Stimulated activated CD4-positive, alpha-beta T cell treated with anti-CD3 and anti-CD28 coated beads, Interleukin-2, amount 100 ng/mL, for 48 hours (primary cell): ENCODE data around the gene TFAP2A.

ENCODE experiments used
- DNase-seq, 2 donors: peaks; one replicate each; pipeline ENCODE4 v3.0.0-alpha.2; 2020

TFAP2A gene

DNA sequence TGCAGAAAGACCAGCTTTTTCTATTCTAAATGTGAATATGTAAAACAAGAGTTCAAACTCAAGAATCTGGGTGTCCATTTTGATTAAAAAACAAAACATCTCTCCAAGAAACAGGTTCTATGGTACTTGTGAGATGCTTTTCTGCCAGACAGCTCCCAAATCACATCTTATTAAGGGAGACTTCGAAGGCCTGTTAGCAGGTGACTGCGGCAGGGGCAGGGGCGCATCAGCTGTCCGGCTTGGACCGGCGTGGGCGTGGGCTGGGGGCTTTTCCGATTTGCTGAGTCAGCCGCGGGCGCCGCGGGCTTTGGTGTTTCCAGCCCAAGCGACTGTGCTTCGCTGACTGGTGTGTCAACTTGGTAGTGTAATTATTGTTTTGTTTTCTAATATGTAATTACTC, 32.6 kb downstream of the TFAP2A start:
- no peak for DNase-seq

DNA sequence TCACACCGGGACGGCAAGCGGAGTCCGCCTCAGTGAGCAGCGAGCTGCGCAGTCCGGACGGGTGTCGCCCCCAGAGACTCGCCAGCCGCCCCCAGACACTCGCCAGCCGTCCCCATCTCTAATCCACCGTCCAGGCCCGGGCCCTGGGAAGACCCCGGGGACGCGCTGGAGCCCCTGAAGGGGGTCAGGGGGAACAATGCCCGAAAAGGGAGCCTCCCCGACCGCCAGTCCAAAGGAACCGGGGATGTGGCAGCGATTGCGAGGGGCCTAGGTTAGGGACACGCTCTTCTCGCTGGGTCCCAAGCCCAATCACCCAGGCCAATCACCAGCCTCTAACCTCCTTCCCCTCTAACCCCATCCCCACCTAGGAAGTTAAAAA, 33.1 kb downstream of the TFAP2A start:
- DNase-seq, result no peak

DNA sequence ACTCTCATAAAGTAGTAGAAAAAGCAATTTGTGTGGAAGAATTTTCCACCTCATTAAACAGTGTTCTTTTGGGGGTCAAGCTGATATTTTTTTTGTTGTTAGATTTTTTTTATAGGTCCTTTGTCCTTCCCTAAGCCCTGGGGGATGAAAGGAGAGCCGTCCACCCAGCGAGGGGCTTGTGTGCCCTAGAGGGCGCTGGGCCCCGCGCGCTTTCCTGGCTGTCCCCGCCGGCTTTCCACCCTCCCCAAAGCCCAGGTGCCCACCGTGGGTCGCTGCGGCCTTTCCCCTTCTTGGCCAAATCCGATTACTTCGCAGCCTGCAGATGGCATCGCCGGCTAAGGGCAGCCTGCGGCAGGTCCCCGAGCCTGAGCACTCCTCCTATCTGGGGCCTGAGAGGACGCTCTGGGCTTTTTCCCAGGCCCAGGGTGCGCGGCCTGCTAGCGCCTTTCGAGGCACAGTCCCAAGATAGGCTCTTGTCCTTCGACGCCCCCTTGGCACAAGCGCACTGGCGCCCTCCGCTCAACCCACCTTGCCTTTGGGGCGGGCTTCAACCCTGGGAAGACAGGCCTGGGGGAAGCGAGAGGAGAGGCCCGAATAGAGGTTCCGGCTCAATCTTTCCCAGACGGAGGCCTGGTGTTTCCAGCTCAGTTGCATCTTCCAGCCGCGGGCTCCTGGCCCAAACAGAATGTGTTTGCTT, 33.6 kb downstream of the TFAP2A start:
- DNase-seq, result no peak

DNA sequence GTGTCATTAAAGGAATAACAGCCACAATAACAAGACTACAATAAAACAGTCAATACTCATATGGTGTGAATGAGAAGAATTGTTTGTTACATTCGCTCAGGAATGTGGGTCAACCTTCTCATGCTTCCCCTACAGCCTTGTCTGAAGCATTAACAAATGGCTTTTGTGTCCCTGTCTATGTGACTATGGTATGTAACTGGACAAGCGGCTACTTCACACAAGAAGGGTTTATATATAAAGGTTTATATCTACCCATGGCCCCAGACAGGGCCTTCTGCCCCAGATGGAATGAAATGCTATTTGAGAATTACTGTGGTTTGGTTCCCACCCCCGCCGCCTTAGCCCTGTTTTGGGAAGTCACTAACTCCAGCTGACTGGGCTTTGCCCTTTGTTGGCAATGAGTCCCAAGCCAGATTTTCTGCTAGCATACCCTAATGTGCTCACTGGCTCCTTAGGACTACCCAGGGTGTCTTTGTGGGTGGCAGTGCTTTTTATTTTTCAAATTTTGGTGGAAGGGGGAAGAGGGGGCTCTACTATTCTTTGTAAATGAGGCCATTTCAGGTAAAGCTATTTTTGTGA, 39.4 kb downstream of the TFAP2A start:
- no peak for DNase-seq

DNA sequence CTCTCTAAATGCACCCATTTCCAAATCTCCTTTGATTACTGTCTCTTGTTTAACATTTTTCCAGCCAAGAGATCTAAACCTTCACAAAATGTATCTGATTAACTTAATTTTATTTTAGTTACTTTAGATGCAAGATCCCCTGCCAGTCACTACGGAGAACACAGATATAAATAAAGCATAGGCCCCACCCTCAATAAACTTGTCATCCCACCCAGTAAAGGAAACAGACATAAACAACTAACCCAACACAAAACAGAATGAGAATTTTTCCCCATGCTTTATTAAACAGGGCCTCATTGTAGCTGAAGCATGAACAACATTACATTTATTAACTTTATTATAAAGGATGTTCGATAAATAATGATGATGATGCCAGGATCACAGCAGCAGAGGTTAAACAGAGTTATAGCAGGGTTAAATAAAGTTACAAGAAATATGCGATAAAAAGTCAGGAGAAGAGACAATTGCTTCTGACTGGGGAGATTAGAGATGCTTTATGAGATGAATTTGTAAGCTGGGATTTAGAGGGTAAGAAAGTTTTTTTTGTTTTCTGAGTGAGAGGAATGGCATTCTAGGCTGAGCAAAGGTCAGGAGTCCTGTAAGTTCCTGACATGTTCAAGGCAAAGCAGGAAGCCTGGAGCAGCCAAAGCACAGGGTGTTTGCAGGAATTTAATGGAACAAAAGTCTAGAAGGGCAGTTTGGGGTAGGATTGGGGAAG, 41.1 kb downstream of the TFAP2A start:
- DNase-seq, result no peak

DNA sequence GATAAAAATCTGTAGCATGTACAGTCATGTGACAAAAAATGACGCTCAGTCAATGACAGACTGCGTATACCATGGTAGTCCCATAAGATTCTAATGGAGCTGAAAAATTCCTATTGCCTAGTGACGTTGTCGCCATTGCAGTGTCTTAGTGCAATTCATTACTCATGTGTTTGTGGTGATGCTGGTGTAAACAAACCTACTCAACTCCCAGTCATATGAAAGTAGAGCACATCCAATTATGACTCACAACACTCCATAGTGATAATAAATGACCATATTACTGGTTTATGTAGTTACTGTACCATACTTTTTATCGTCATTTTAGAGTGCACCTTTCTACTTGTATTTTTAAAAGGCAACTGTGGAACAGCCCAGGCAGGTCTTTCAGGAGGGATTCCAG, 45.0 kb downstream of the TFAP2A start:
- no peak for DNase-seq

DNA sequence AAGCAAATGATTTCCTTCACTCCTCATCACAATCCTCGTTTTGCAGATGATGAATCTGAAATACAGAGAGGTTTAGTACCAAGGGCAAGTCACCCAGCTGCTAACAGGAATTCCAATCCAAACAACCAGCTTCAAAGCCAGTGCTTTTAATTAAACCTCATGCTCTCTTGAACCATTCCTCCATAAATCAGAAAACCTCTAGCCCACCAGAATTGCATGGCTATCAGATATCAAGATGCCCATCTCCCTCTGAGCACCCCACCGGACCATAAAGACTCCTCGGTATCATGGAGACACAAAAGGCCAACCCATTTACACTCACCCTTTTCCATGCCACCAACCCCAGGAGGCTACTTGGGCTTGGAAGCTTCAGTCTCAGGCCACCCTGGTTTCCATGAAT, 46.0 kb downstream of the TFAP2A start:
- no peak for DNase-seq

DNA sequence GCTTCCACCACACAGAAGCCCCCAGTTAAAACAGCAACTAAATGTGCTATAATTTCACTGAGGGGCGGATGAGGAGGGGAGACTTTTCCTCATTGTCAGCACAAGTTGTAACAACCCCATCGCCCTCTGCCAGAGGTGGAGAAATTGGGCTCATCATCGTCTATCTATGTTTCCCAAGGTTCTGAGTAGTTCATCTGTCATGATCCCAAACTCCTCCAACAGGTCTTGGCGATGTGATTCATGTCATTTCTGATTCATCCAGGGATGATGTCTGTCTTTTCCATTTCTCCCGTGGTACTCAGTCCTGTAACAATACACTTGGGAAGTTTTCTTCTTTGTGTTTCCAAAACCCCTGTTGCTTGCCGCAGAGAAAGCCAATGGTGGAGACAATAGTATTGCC, 51.0 kb downstream of the TFAP2A start:
- DNase-seq, result no peak

DNA sequence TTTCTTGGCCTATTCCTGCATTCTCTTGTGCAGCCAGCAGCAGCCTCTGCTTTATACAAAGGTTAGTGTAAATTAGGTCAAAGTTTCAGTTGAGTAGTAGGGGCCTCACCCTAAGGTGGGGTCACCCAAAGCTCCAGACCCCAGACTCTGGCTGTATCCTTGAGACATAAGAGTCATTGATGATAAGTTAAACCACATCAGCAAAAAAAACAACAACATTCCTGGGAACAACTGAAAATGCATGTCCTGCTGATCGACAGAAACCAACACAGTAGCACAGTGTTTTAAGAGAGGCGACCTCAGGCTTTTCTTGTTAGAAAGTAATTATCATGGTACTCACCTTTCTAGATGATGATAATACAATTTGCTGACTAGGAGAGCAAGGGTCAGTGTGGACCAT, 52.6 kb downstream of the TFAP2A start:
- no peak for DNase-seq

DNA sequence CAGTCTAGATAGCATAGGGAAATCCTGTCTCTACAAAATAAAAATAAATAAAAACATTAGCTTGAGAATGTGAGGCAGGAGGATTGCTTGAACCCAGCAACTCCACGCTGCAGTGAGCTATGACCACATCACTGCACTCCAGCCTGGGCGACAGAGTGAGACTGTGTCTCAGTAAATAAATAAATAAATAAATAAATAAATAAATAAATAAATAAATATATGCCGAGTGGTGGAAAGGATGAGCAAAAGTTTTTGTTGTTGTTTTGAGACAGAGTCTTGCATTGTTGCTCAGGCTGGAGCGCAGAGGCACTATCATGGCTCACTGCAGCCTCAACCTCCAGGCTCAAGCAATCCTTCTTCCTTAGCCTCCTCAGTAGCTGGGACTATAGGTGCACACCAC, 53.4 kb downstream of the TFAP2A start:
- DNase-seq, result no peak

DNA sequence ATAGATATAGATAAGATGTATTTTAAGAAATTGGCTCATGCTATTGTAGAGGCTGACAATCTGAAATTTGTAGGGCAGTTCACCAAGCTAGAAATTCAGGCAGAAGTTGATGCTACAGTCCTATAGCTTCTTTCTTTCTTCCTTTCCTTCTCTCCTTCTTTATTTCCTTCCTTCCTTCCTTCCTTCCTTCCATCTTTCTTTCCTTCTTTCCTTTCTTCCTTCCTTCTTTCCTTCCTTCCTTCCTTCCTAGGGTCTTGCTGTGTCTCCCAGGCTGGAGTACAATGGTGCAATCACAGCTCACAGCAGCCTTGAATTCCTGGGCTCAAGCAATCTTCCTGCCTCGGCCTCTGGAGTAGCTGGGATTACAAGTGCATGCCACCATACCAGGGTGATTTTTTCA, 55.3 kb downstream of the TFAP2A start:
- DNase-seq, result no peak

DNA sequence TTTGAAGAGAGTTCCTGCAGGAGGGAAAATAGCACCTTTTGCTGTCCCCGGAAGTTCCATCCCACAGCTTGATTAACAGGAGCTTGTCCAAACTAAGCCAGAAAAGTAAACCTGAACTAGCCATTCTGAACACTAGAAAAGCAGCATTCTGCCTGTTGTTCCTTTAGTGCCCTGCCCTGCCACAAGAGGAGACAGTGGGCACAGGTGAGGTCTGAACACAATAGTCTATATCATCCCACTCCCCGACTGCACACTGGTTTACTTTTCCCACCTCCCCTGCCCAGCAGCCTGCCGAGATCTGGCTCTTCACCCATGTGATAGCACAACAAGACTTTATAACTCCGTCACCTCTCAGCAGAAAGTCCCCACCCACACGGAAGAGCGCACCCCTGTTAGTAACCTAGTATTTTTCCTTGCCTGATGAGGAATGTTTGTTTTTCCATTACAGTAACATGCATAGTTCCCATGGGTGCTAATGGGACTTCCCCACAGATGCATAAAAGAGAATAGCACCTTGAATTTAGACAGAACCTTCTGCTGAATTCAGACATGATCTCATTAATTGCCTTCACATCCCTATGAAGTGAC, 59.7 kb downstream of the TFAP2A start:
- DNase-seq, result no peak

DNA sequence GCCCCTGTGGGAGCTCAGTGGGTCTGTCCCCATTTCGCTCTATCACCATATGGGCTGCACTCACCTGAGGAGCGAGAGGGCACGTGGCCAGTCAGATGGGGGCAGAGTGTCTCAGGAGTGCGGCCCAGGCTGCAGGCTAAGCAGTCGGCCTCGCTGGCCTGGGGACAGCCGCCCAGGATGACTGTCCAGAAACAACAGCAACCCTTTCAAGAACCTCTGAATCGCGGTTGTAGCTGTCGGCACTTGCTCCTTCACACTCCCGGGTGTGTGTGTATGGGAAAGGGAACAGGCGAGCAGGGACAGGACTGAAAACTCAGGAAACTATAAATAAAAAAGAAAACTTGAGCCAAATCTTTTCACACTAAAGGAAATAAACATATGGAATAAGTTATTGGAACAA, 63.1 kb downstream of the TFAP2A start:
- DNase-seq, result no peak

DNA sequence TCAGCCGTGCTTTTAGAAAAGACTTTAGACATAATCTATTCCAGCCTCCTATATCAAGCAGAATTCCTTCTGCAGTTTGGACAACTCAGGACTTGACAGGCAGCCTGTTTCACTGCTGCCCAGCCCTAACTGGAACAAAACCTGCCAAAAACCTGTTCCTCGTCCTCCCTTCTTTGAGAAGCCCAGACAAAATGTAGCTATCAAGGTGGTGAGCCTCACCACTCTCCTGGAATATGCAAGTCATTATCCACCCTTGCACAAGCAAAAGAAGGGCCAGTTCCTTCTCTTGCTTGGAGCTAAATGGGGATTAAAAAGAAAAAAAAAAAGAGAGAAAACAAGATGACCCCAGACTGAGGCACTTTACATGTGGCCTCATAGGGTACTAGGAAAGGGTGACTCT, 64.2 kb downstream of the TFAP2A start:
- no peak for DNase-seq

DNA sequence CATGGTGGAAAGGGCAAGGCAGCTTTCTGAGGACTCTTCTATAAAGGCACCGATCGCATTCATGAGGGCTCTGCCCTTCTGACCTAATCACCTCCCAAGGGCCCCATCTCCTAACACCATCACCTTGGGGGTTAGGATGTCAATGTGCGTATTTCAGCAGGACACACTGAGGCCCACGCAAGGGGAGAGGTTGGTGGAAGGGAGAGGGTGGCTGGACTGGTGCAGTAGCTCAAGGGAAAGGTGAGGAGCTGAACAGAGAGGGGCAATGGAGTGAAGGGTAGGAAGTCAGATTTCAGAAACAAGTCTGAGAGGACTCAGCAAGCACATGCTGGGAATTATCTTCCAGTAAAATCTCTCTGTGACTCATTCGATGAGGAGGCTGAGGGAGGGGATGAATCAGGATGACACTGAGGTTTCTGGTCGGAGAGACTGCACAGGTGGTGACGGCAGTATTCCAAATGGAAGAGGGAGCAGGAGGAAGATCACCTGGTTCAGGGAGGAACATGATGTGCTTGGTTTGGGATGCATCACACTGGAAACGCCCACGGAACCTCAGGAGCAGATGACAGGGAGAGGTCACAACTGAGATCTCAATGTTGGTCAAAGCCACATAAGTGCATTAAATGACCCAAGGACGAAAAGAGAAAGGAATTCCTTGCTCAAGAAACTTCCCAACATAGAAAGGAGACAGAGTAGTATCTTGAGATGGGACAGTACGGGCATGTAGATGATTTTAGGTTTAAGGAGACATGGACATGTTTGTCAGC, 67.1 kb downstream of the TFAP2A start:
- no peak for DNase-seq
